Ovary (tissue), 9 donors: ENCODE measurements around the gene COL8A2. TPM values are rescaled to one million over a fixed set of nuclear protein-coding genes. Genes with fewer than 3 reads are reported as not detected.

Experiments used
- DNase-seq, 5 donors: peaks; one replicate each; pipeline ENCODE4 v3.0.0-alpha.2; 2019 to 2020
- H3K27ac ChIP-seq, 2 donors: fragments of 200-600 bp; one replicate each; pipeline versions ENCODE4 v1.5.1 to v1.8.0; 2019 to 2022
- H3K27me3 ChIP-seq: fragments of 200-600 bp; one replicate; pipeline ENCODE4 v1.8.0; 2022
- H3K36me3 ChIP-seq: fragments of 200-600 bp; sonication (generic); one replicate; pipeline ENCODE4 v1.5.1; 2019
- H3K4me1 ChIP-seq: one replicate; pipeline ENCODE4 v1.8.1; 2013; ENCODE audit warnings: mild to moderate bottlenecking, moderate library complexity; ENCODE audit not compliant: insufficient read depth
- H3K4me3 ChIP-seq: fragments of 200-600 bp; sonication (generic); one replicate; pipeline ENCODE4 v1.5.1; 2017
- H3K9me3 ChIP-seq, 2 donors: fragments of 200-600 bp in 1 of 2; sonication (generic) in 1 of 2; one replicate each; pipeline versions ENCODE4 v1.5.1 to v1.8.1; 2013 to 2019; ENCODE audit warnings: mild to moderate bottlenecking in 1 of 2, moderate library complexity in 1 of 2
- CTCF ChIP-seq, 3 donors: fragments of 450-650 bp in 2 of 3; fragments of 200-600 bp in 1 of 3; IDR thresholded peaks; one replicate each; pipeline versions ENCODE4 v1.5.1 to v1.8.0; 2016 to 2022; ENCODE audit warnings: antibody characterized with exemption in 3 of 3, mild to moderate bottlenecking in 1 of 3
- EP300 ChIP-seq: sonication (generic); formaldehyde crosslinking; IDR thresholded peaks from one replicate; pipeline ENCODE4 v1.6.1; 2017; ENCODE audit warnings: antibody characterized with exemption
- POLR2A ChIP-seq: fragments of 450-650 bp; IDR thresholded peaks from one replicate; pipeline ENCODE4 v1.6.1; 2017; ENCODE audit warnings: antibody characterized with exemption, mild to moderate bottlenecking, moderate library complexity
- WGBS, 3 donors: extraction: QIAGEN DNeasy Blood & Tissue Kit in 1 of 3; methylation state at CpG; one replicate each; pipeline versions ENCODE4 v1.1.5 to v1.1.7; 2013 to 2017; 5-methylcytosine and 5-hydroxymethylcytosine counted together
- intact Hi-C, 4 donors: fragments of 100-400 bp; cut with DNase I; formaldehyde crosslinking; loops; one replicate each; pipeline versions ENCODE4 v1.11.0 to v1.15.1; 2022 to 2023
- polyA plus RNA-seq, 2 donors: library from polyadenylated mRNA; stranded (reverse); fragments of 200-250 nt in 1 of 2; fragments of 350-450 nt in 1 of 2; fragmentation: Illumina TruSeq in 1 of 2; extraction: RNeasy Lipid Tissue Mini Kit (QIAGEN cat#74804) in 1 of 2; gene quantifications; one replicate each; pipeline ENCODE4 v1.2.3, GENCODE V29; 2013 to 2014
- total RNA-seq, 7 donors: library from RNA; depleted of rRNA in 2 of 7; stranded (reverse); fragments of >200 nt in 2 of 7; fragmentation: NEBNext Ultra II Directional in 3 of 7; extraction: Animal tissue kit (Norgen Biotek cat#: 25700) in 3 of 7; gene quantifications; one replicate each; pipeline versions ENCODE4 v1.1.0 to v1.2.4, GENCODE V29; 2016 to 2023
- donor health status: DM: no; HTN: no; CAD: no; lungs with moderate emphysema.
- donor health status: DM: no; HTN: no; CAD: no.
- donor health status: Bipolar disorder and iron deficiency.
- donor health status: DM: yes; HTN: yes; CAD: no.
- donor health status: DM: no; HTN: no; CAD: no.
- donor health status: DM: yes; HTN: yes; CAD: no.

The COL8A2 gene
- total and polyA plus RNA-seq, 9 donors: 2.3 to 6.2 (median 4.1) TPM

GRCh38 chr1:36083635-36084496 is 41.2 kb downstream of the COL8A2 start, which contains the start of gene TEKT2:
Gene TEKT2, plus strand, starts transcription at chr1:36084094. Its CDS starts 828 bp downstream, at chr1:36084922.
- peak; percentile 44 to 78 (median 55) for DNase-seq
- no peak within 1 kb of the TSS for H3K27ac ChIP-seq
- intact Hi-C loops: no loop called here

GRCh38 chr1:36083219-36083618 is 41.8 kb downstream of the COL8A2 start:
- no peak for TF ChIP-seq POLR2A
- no peak for TF ChIP-seq CTCF (IDR thresholded peaks at IDR 0.05)
- TF ChIP-seq EP300: no peak
- no peak for DNase-seq
- WGBS, 3 donors: 86 to 91% (median 88%) methylated on average over 13 of the region's 13 CpGs
- H3K27me3 ChIP-seq: no peaks in the 10 kb centered on the region
- H3K4me1 ChIP-seq: peaks cover 4% of the 10 kb centered on the region
- H3K4me3 ChIP-seq: no peak overlapping the region
- intact Hi-C loops: no loop called here
- no peaks in the 10 kb centered on the region for H3K9me3 ChIP-seq
- H3K27ac ChIP-seq: no peak overlapping the region
- no peaks in the 10 kb centered on the region for H3K36me3 ChIP-seq

More at GRCh38 chr1:36083635-36084496, 41.2 kb downstream of the COL8A2 start, which contains the start of gene TEKT2:
- Histone ChIP-seq H3K9me3 (no peaks in the 10 kb centered on the region), H3K36me3 (no peaks in the 10 kb centered on the region), H3K4me3 (peak within 1 kb of the TSS; percentile 34), H3K27me3 (no peaks in the 10 kb centered on the region), H3K4me1 (peaks cover 6% of the 10 kb centered on the region)
- WGBS, 3 donors: 11 to 12% (median 12%) methylated on average over 57 to 59 of the region's 59 CpGs
- TF ChIP-seq CTCF (IDR thresholded peaks at IDR 0.05) (no peak), EP300 (no peak), POLR2A (no peak)

GRCh38 chr1:36081926-36082485 is 43.0 kb downstream of the COL8A2 start:
- intact Hi-C loops: no loop called here
- H3K27me3 ChIP-seq: no peaks in the 10 kb centered on the region
- no peak for DNase-seq
- TF ChIP-seq CTCF (IDR thresholded peaks at IDR 0.05): no peak
- TF ChIP-seq POLR2A: no peak
- no peak for TF ChIP-seq EP300
- H3K27ac ChIP-seq: no peak overlapping the region
- H3K9me3 ChIP-seq: no peaks in the 10 kb centered on the region
- H3K36me3 ChIP-seq: no peaks in the 10 kb centered on the region
- WGBS, 3 donors: 60 to 70% (median 68%) methylated on average over 3 of the region's 3 CpGs
- no peak overlapping the region for H3K4me3 ChIP-seq
- H3K4me1 ChIP-seq: peaks cover 4% of the 10 kb centered on the region

- no peaks in the 10 kb centered on the region for H3K9me3 ChIP-seq
- no peaks in the 10 kb centered on the region for H3K36me3 ChIP-seq
Measured at GRCh38 chr1:36080801-36081200, 44.2 kb downstream of the COL8A2 start.

More at GRCh38 chr1:36080801-36081200, 44.2 kb downstream of the COL8A2 start:
- no peaks in the 10 kb centered on the region for H3K27me3 ChIP-seq
- no peak overlapping the region for H3K27ac ChIP-seq
- H3K4me1 ChIP-seq: peaks cover 4% of the 10 kb centered on the region
- no peak for TF ChIP-seq EP300
- no peak for TF ChIP-seq CTCF (IDR thresholded peaks at IDR 0.05)
- H3K4me3 ChIP-seq: no peak overlapping the region
- DNase-seq: no peak
- intact Hi-C loops: no loop called here
- 80 to 83% (median 80%) methylated on average over 6 of the region's 6 CpGs for WGBS, 3 donors
